HG02981 (cell line): Measurements from ENCODE around the gene APOBEC2.

ENCODE experiments used
- ATAC-seq: cut with Tn5 transposase; IDR thresholded peaks from one replicate; pipeline ENCODE4 v1.9.1; 2021; ENCODE audit warnings: mild to moderate bottlenecking, moderate library complexity; ENCODE audit not compliant: unreplicated experiment

Gene APOBEC2

GRCh38 chr6:41058783-41059181 lies 5.8 kb downstream of the APOBEC2 start:
- no peak for ATAC-seq

GRCh38 chr6:41059556-41059955 lies 6.6 kb downstream of the APOBEC2 start:
- ATAC-seq, result no peak

GRCh38 chr6:41061196-41061726 lies 8.3 kb downstream of the APOBEC2 start:
- ATAC-seq, result no peak

- ATAC-seq, result no peak
Observed at GRCh38 chr6:41062056-41062455, 9.1 kb downstream of the APOBEC2 start.

GRCh38 chr6:41063884-41064285 lies 10.9 kb downstream of the APOBEC2 start:
- ATAC-seq, result no peak

- no peak for ATAC-seq
Observed at GRCh38 chr6:41064841-41065240, 11.8 kb downstream of the APOBEC2 start.

- no peak for ATAC-seq
Observed at GRCh38 chr6:41065550-41066026, 12.6 kb downstream of the APOBEC2 start.

GRCh38 chr6:41066867-41067304 lies 13.9 kb downstream of the APOBEC2 start:
- no peak for ATAC-seq

GRCh38 chr6:41071501-41071922 lies 18.5 kb downstream of the APOBEC2 start:
- peak; percentile 19 for ATAC-seq

GRCh38 chr6:41071923-41072835 lies 19.2 kb downstream of the APOBEC2 start, which contains the start of gene OARD1:
OARD1 (minus strand) TSS chr6:41072356; CDS start chr6:41071634, 722 bp downstream.
- ATAC-seq, result peak; percentile 55

GRCh38 chr6:41072836-41073202 lies 19.8 kb downstream of the APOBEC2 start, which contains the start of gene NFYA:
NFYA (plus strand) TSS chr6:41072974; CDS start chr6:41079090, 6,116 bp downstream.
- ATAC-seq, result peak; percentile 69

- ATAC-seq, result peak; percentile 19
Observed at GRCh38 chr6:41073203-41073967, 20.4 kb downstream of the APOBEC2 start.

GRCh38 chr6:41073968-41074691 lies 21.1 kb downstream of the APOBEC2 start:
- no peak for ATAC-seq

GRCh38 chr6:41074692-41075436 lies 21.9 kb downstream of the APOBEC2 start:
- ATAC-seq, result no peak

GRCh38 chr6:41075651-41076626 lies 22.9 kb downstream of the APOBEC2 start:
- no peak for ATAC-seq

- ATAC-seq, result no peak
Observed at GRCh38 chr6:41077536-41077935, 24.5 kb downstream of the APOBEC2 start.

GRCh38 chr6:41078101-41078500 lies 25.1 kb downstream of the APOBEC2 start:
- no peak for ATAC-seq

GRCh38 chr6:41079080-41079479 lies 26.1 kb downstream of the APOBEC2 start:
- no peak for ATAC-seq

- ATAC-seq, result no peak
Observed at GRCh38 chr6:41080621-41081020, 27.6 kb downstream of the APOBEC2 start.
